H9 (cell line): ENCODE measurements around the gene STK10. TPM values are rescaled to one million over a fixed set of nuclear protein-coding genes. Genes with fewer than 3 reads are reported as not detected.

Source experiments
- DNase-seq: peaks from one replicate; pipeline ENCODE4 v3.0.0-alpha.2; 2017
- H2AFZ ChIP-seq: one replicate; pipeline ENCODE4 v1.6.1; 2013; ENCODE audit warnings: mild to moderate bottlenecking, low read length, control low read depth, moderate library complexity
- H2AK5ac ChIP-seq: 2 replicates; pipeline ENCODE4 v1.6.1; 2013; ENCODE audit warnings: low read length, control low read depth, mixed read lengths; ENCODE audit not compliant: insufficient read length
- H2BK120ac ChIP-seq: one replicate; pipeline ENCODE4 v1.6.1; 2013; ENCODE audit warnings: low read depth, mild to moderate bottlenecking, low read length, control low read depth, inconsistent platforms; ENCODE audit not compliant: poor library complexity, severe bottlenecking
- H2BK12ac ChIP-seq: 2 replicates; pipeline ENCODE4 v1.6.1; 2013; ENCODE audit warnings: low read length, control low read depth, mixed read lengths, low read depth; ENCODE audit not compliant: insufficient read length
- H2BK15ac ChIP-seq: 2 replicates; pipeline ENCODE4 v1.6.1; 2013; ENCODE audit warnings: low read depth, low read length, control low read depth
- H2BK20ac ChIP-seq: one replicate; pipeline ENCODE4 v1.6.1; 2013; ENCODE audit warnings: low read depth, mild to moderate bottlenecking, low read length, control low read depth, inconsistent platforms; ENCODE audit not compliant: poor library complexity, severe bottlenecking
- H2BK5ac ChIP-seq: 2 replicates; pipeline ENCODE4 v1.6.1; 2013; ENCODE audit warnings: low read length, control low read depth, mixed read lengths; ENCODE audit not compliant: insufficient read length
- H3K14ac ChIP-seq: 2 replicates; pipeline ENCODE4 v1.6.1; 2013; ENCODE audit warnings: low read length, control low read depth; ENCODE audit not compliant: insufficient read depth
- H3K18ac ChIP-seq: 2 replicates; pipeline ENCODE4 v1.6.1; 2013; ENCODE audit warnings: low read depth, mild to moderate bottlenecking, mixed read lengths, low read length, control low read depth; ENCODE audit not compliant: insufficient read length
- H3K23ac ChIP-seq: 2 replicates; pipeline ENCODE4 v1.6.1; 2013; ENCODE audit warnings: low read length, control low read depth, mixed read lengths, low read depth; ENCODE audit not compliant: insufficient read length
- H3K23me2 ChIP-seq: 2 replicates; pipeline ENCODE4 v1.6.1; 2013; ENCODE audit warnings: low read depth, mild to moderate bottlenecking, mixed read lengths, low read length, control low read depth; ENCODE audit not compliant: insufficient read length, poor library complexity, severe bottlenecking
- H3K27ac ChIP-seq: 2 replicates; pipeline ENCODE4 v1.5.1; 2013; ENCODE audit warnings: low read length, control low read depth, mixed read lengths, low read depth; ENCODE audit not compliant: insufficient read length
- H3K27me3 ChIP-seq: 2 replicates; pipeline ENCODE4 v1.6.1; 2013; ENCODE audit warnings: low read length, control low read depth, inconsistent platforms; ENCODE audit not compliant: insufficient read depth
- H3K4ac ChIP-seq: 2 replicates; pipeline ENCODE4 v1.6.1; 2013; ENCODE audit warnings: low read depth, mild to moderate bottlenecking, control low read depth, inconsistent platforms, low read length, moderate library complexity
- H3K4me1 ChIP-seq: 2 replicates; pipeline ENCODE4 v1.6.1; 2013; ENCODE audit warnings: low read length, control low read depth, inconsistent platforms; ENCODE audit not compliant: insufficient read depth
- H3K4me2 ChIP-seq: 2 replicates; pipeline ENCODE4 v1.6.1; 2013; ENCODE audit warnings: low read length, control low read depth, mixed read lengths; ENCODE audit not compliant: insufficient read length, insufficient read depth
- H3K56ac ChIP-seq: 2 replicates; pipeline ENCODE4 v1.6.1; 2013; ENCODE audit warnings: low read depth, mild to moderate bottlenecking, mixed read lengths, low read length, control low read depth; ENCODE audit not compliant: insufficient read length
- H3K79me1 ChIP-seq: 2 replicates; pipeline ENCODE4 v1.6.1; 2013; ENCODE audit warnings: low read depth, mild to moderate bottlenecking, moderate library complexity, low read length, control low read depth, inconsistent platforms; ENCODE audit not compliant: insufficient read depth, poor library complexity, severe bottlenecking
- H3K79me2 ChIP-seq: 2 replicates; pipeline ENCODE4 v1.6.1; 2013; ENCODE audit warnings: low read length, control low read depth, inconsistent platforms; ENCODE audit not compliant: insufficient read depth
- H3K9ac ChIP-seq: 2 replicates; pipeline ENCODE4 v1.6.1; 2013; ENCODE audit warnings: low read length, control low read depth, mixed read lengths; ENCODE audit not compliant: insufficient read length; ENCODE audit errors: extremely low read depth
- H3K9me3 ChIP-seq: one replicate; pipeline ENCODE4 v1.6.1; 2013; ENCODE audit warnings: low read depth, low read length, inconsistent platforms; ENCODE audit not compliant: control insufficient read depth
- H3T11ph ChIP-seq: one replicate; pipeline ENCODE4 v1.6.1; 2013; ENCODE audit warnings: mild to moderate bottlenecking, low read length, control low read depth, inconsistent platforms
- H4K20me1 ChIP-seq: one replicate; pipeline ENCODE4 v1.6.1; 2013; ENCODE audit not compliant: control insufficient read depth, insufficient read length, insufficient read depth
- H4K5ac ChIP-seq: 2 replicates; pipeline ENCODE4 v1.6.1; 2013; ENCODE audit warnings: low read depth, mild to moderate bottlenecking, mixed read lengths, low read length, control low read depth; ENCODE audit not compliant: insufficient read length
- H4K8ac ChIP-seq: replicated peaks from 2 replicates; pipeline ENCODE4 v1.6.1; 2013; ENCODE audit warnings: low read length, control low read depth, mixed read lengths, low read depth; ENCODE audit not compliant: insufficient read length
- H4K91ac ChIP-seq: 2 replicates; pipeline ENCODE4 v1.6.1; 2013; ENCODE audit warnings: low read depth, mild to moderate bottlenecking, moderate library complexity, mixed read lengths, low read length, control low read depth; ENCODE audit not compliant: insufficient read length
- H3K27ac Mint-ChIP-seq, 3 experiments: 2 replicates in 2 of 3; 3 replicates in 1 of 3; pipeline ENCODE4 v1.8.0; 2020 to 2021; ENCODE audit warnings: mixed read lengths in 3 of 3, mild to moderate bottlenecking in 1 of 3, moderate library complexity in 1 of 3
- H3K27me3 Mint-ChIP-seq: 2 replicates; pipeline ENCODE4 v1.8.0; 2021; ENCODE audit warnings: low read depth, mild to moderate bottlenecking, moderate library complexity, mixed read lengths
- H3K36me3 Mint-ChIP-seq, 3 experiments: 2 replicates in 2 of 3; 3 replicates in 1 of 3; pipeline ENCODE4 v1.8.0; 2020 to 2021; ENCODE audit warnings: low read depth in 3 of 3, mixed read lengths in 3 of 3; ENCODE audit not compliant: insufficient read depth in 1 of 3
- H3K4me1 Mint-ChIP-seq, 2 experiments: 2 replicates each; pipeline ENCODE4 v1.8.0; 2020; ENCODE audit warnings: mixed read lengths in 2 of 2
- H3K4me3 Mint-ChIP-seq, 2 experiments: 2 replicates in 1 of 2; 3 replicates in 1 of 2; pipeline ENCODE4 v1.8.0; 2020 to 2021; ENCODE audit warnings: mild to moderate bottlenecking in 2 of 2, mixed read lengths in 2 of 2, moderate library complexity in 1 of 2
- H3K9me3 Mint-ChIP-seq, 2 experiments: 2 replicates in 1 of 2; 3 replicates in 1 of 2; pipeline ENCODE4 v1.8.0; 2020; ENCODE audit warnings: mild to moderate bottlenecking in 2 of 2, mixed read lengths in 2 of 2, moderate library complexity in 1 of 2
- WGBS: extraction: QIAGEN DNeasy Blood & Tissue Kit; methylation state at CpG from one replicate; pipeline ENCODE4 v1.1.7; 2013; ENCODE audit warnings: missing lambda C conversion rate, low lambda C conversion rate, mixed read lengths; ENCODE audit not compliant: insufficient read length; ENCODE audit errors: extremely low coverage; 5-methylcytosine and 5-hydroxymethylcytosine counted together
- total RNA-seq: library from RNA; stranded (reverse); gene quantifications from 2 replicates; pipeline ENCODE4 v1.2.1, GENCODE V29; 2021
- TF ChIP-seq, protein P1 (sequence below): fragments of 200-600 bp; sonication (generic); conservative IDR thresholded peaks from 3 replicates; pipeline ENCODE4 v1.8.0; 2021; ENCODE audit warnings: antibody characterized with exemption, mild to moderate bottlenecking

STK10 gene
- total RNA-seq, 1 experiment from 2014 or later: 14.6 TPM

DNA sequence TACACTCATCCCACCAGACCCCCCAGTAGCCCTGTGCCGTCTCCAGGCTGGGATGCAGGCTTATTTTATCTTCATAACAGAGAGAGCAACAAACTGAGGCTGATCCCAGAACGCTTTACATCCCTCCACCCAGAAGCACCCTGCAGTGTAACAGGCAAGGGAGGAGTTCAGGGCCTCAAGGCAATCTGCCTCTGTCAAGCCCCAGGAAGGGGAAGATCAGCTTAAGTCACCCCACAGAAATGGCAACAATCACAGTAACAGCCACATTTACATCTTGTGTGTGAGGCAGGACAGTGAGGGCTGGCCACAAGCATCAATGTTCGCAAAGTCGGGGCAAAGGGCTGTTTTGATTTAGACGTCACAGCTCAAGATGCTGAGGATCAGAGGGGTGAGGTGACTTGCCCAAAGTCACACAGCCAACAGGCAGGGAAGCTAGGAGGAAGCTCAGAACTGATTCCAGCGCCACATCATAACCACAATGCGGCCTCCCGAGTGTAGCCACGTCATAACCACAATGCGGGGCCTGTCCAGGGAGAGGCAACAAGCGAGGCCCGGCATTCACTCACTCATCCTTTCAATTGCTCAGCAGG is 14.4 kb downstream of the STK10 start:
- Histone ChIP-seq H4K8ac (no peak overlapping the region), H3K4me2 (no peak overlapping the region), H3K23me2 (no peaks in the 10 kb centered on the region), H3T11ph (no peak overlapping the region), H3K18ac (peak overlapping the region; percentile 25), H4K91ac (no peak overlapping the region), H2BK120ac (no peak overlapping the region), H3K79me2 (no peaks in the 10 kb centered on the region), H4K5ac (peak overlapping the region; percentile 31), H2BK20ac (no peak overlapping the region), H2BK5ac (no peak overlapping the region), H3K23ac (no peak overlapping the region), H3K56ac (no peak overlapping the region), H3K14ac (no peak overlapping the region; the same call in 1 of the 2 replicates), H2AK5ac (no peak overlapping the region), H3K4ac (no peak overlapping the region), H3K79me1 (no peaks in the 10 kb centered on the region), H3K9me3 (no peaks in the 10 kb centered on the region), H3K9ac (no peak overlapping the region), H4K20me1 (peaks cover 2% of the 10 kb centered on the region), H2BK15ac (no peak overlapping the region), H3K27ac (no peak overlapping the region), H3K4me1 (peaks cover 2% of the 10 kb centered on the region; the same call in 1 of the 2 replicates), H3K27me3 (no peaks in the 10 kb centered on the region), H2BK12ac (no peak overlapping the region), H2AFZ (no peak overlapping the region)
- Mint-ChIP-seq H3K27me3 (no peaks in the 10 kb centered on the region; the same call in 1 of the 2 replicates), H3K4me1 (peaks cover 43 to 44% of the 10 kb centered on the region in 2 experiments), H3K4me3 (peak overlapping the region in 1 of 2 experiments; percentile 34; a peak in 3 of 5 replicates), H3K27ac (peak overlapping the region in 1 of 3 experiments; percentile 67; a peak in 3 of 7 replicates), H3K9me3 (no peaks in the 10 kb centered on the region), H3K36me3 (no peaks in the 10 kb centered on the region; a peak in 3 of 7 replicates)
- TF ChIP-seq, protein P1, sequence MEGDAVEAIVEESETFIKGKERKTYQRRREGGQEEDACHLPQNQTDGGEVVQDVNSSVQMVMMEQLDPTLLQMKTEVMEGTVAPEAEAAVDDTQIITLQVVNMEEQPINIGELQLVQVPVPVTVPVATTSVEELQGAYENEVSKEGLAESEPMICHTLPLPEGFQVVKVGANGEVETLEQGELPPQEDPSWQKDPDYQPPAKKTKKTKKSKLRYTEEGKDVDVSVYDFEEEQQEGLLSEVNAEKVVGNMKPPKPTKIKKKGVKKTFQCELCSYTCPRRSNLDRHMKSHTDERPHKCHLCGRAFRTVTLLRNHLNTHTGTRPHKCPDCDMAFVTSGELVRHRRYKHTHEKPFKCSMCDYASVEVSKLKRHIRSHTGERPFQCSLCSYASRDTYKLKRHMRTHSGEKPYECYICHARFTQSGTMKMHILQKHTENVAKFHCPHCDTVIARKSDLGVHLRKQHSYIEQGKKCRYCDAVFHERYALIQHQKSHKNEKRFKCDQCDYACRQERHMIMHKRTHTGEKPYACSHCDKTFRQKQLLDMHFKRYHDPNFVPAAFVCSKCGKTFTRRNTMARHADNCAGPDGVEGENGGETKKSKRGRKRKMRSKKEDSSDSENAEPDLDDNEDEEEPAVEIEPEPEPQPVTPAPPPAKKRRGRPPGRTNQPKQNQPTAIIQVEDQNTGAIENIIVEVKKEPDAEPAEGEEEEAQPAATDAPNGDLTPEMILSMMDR: no peak
- no peak for DNase-seq
- no CpG with 5 or more reads among the region's 12 CpGs for WGBS
